Body of pancreas (tissue), 4 donors: Measurements from ENCODE around the gene GTPBP4. TPM values are rescaled to one million over a fixed set of nuclear protein-coding genes. Genes with fewer than 3 reads are reported as not detected.

Experiments
- ATAC-seq: fragments of 150-250 bp; one replicate; pipeline ENCODE4 v1.9.1; 2016
- DNase-seq, 4 donors: peaks; one replicate each; pipeline ENCODE4 v3.0.0-alpha.2; 2019
- H3K27ac ChIP-seq, 4 donors: fragments of 200-600 bp; sonication (generic); 1 replicate in 3 of 4; 2 replicates in 1 of 4; pipeline versions ENCODE4 v1.5.1 to v1.6.1; 2016 to 2019; ENCODE audit warnings: mild to moderate bottlenecking in 1 of 4, mixed read lengths in 1 of 4, moderate library complexity in 1 of 4
- H3K27me3 ChIP-seq, 2 donors: fragments of 200-600 bp; sonication (generic); one replicate each; pipeline ENCODE4 v1.6.0; 2016; ENCODE audit warnings: mild to moderate bottlenecking in 1 of 2
- H3K36me3 ChIP-seq, 2 donors: fragments of 200-600 bp; sonication (generic); replicated peaks in 1 of 2; 2 replicates each; pipeline ENCODE4 v1.5.1; 2016; ENCODE audit warnings: low read depth in 2 of 2; ENCODE audit not compliant: insufficient read depth in 1 of 2
- H3K4me1 ChIP-seq: fragments of 200-600 bp; sonication (generic); one replicate; pipeline ENCODE4 v1.6.0; 2016
- H3K4me3 ChIP-seq, 2 donors: fragments of 200-600 bp; sonication (generic); 1 replicate in 1 of 2; 2 replicates in 1 of 2; pipeline ENCODE4 v1.5.1; 2016 to 2019
- H3K9me3 ChIP-seq, 3 donors: fragments of 200-600 bp; sonication (generic); 1 replicate in 2 of 3; 2 replicates in 1 of 3; pipeline ENCODE4 v1.5.1; 2016
- POLR2A ChIP-seq, 3 donors: fragments of 450-650 bp; IDR thresholded peaks; one replicate each; pipeline ENCODE4 v1.6.1; 2016; ENCODE audit warnings: antibody characterized with exemption in 3 of 3, mild to moderate bottlenecking in 2 of 3
- WGBS, 2 donors: methylation state at CpG; one replicate each; pipeline ENCODE4 v1.1.5; 2017; 5-methylcytosine and 5-hydroxymethylcytosine counted together
- intact Hi-C: fragments of 100-400 bp; cut with DNase I; formaldehyde crosslinking; loops from one replicate; pipeline ENCODE4 v1.15.1; 2023
- total RNA-seq, 2 donors: library from RNA; depleted of rRNA; stranded (reverse); fragments of >200 nt; gene quantifications; one replicate each; pipeline ENCODE4 v1.1.0, GENCODE V29; 2016
- TF ChIP-seq, protein P1 (sequence below), 7 experiments: fragments of 450-650 bp in 4 of 7; fragments of 200-600 bp in 3 of 7; sonication (generic) in 3 of 7; IDR thresholded peaks; one replicate each; pipeline ENCODE4 v1.5.1; 2016 to 2019; ENCODE audit warnings: antibody characterized with exemption in 7 of 7

Gene GTPBP4
- total RNA-seq, 2 donors from 2014 or later: 8.3 to 20.4 TPM

DNA sequence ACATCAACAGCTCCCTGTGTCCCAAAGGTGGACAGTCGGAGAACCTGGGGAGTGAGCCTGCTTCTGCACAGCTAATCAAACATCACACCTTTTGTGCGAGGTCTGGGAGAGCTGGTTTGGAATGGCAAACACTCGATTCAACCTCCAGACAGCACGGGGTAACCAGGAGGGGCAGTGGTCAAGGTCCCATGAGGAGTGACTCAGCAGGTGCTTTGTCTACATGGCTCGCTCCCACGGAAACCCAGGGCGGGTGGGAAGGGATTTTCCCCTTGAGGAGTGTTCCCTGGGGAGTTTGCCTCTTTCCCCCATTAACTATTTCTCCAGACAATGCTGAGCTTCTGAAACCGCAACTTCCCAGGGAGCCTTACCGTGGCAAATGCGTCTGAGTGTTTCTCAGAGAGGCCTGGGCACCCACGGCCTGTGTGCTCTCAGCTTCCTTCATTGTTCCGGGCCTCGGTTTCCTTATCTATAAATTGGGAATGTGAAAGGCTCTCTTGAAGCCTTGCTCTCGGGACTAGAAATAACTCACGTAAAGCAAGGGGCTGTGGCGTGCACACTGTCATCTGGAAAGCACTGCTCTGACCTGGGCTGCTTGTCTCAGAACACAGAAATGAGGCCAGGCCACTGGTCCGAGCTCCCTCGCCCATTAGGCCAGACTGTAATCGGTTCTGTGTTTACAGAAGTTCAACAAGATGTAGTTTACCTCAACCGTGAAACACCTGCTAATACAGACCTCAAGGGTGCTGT lies 14.0 kb upstream of the GTPBP4 start:
- Histone ChIP-seq H3K9me3 (peaks cover 0 to 5% (median 0%) of the 10 kb centered on the region in 3 donors), H3K27me3 (no peaks in the 10 kb centered on the region), H3K27ac (no peak overlapping the region), H3K36me3 (no peaks in the 10 kb centered on the region), H3K4me1 (peaks cover 21% of the 10 kb centered on the region), H3K4me3 (no peak overlapping the region)
- intact Hi-C loops: no loop called here
- TF ChIP-seq, protein P1, sequence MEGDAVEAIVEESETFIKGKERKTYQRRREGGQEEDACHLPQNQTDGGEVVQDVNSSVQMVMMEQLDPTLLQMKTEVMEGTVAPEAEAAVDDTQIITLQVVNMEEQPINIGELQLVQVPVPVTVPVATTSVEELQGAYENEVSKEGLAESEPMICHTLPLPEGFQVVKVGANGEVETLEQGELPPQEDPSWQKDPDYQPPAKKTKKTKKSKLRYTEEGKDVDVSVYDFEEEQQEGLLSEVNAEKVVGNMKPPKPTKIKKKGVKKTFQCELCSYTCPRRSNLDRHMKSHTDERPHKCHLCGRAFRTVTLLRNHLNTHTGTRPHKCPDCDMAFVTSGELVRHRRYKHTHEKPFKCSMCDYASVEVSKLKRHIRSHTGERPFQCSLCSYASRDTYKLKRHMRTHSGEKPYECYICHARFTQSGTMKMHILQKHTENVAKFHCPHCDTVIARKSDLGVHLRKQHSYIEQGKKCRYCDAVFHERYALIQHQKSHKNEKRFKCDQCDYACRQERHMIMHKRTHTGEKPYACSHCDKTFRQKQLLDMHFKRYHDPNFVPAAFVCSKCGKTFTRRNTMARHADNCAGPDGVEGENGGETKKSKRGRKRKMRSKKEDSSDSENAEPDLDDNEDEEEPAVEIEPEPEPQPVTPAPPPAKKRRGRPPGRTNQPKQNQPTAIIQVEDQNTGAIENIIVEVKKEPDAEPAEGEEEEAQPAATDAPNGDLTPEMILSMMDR (IDR thresholded peaks at IDR 0.05): no peak
- no peak for TF ChIP-seq POLR2A (IDR thresholded peaks at IDR 0.05)
- ATAC-seq (no peak), DNase-seq (peak in 2 of 4 donors; percentile 33 to 69)
- WGBS, 2 donors: 53 to 61% methylated on average over 19 to 20 of the region's 20 CpGs

DNA sequence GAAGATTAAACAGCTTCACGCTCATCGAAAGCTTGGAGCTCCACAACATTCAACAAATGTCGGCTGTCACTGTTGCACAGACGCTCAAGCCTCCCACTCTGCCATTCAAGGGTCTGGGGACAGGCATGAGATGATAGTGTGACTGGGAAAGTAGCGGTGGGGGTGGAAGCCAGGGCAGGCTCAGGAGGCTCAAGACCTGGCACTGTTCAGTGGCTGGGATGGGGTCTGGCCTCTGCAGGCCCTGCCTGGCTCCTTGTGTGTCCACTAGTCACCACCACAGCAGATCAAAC lies 13.5 kb upstream of the GTPBP4 start:
- WGBS, 2 donors: 90 to 92% methylated on average over 5 of the region's 5 CpGs
- no peak overlapping the region for H3K4me3 ChIP-seq
- DNase-seq (no peak), ATAC-seq (no peak)
- TF ChIP-seq POLR2A (IDR thresholded peaks at IDR 0.05): no peak
- TF ChIP-seq, protein P1 (IDR thresholded peaks at IDR 0.05): no peak
- intact Hi-C loops: no loop called here
- H3K36me3 ChIP-seq: no peaks in the 10 kb centered on the region
- no peak overlapping the region for H3K27ac ChIP-seq
- peaks cover 19% of the 10 kb centered on the region for H3K4me1 ChIP-seq
- no peaks in the 10 kb centered on the region for H3K27me3 ChIP-seq
- peaks cover 0 to 8% (median 0%) of the 10 kb centered on the region in 3 donors for H3K9me3 ChIP-seq

DNA sequence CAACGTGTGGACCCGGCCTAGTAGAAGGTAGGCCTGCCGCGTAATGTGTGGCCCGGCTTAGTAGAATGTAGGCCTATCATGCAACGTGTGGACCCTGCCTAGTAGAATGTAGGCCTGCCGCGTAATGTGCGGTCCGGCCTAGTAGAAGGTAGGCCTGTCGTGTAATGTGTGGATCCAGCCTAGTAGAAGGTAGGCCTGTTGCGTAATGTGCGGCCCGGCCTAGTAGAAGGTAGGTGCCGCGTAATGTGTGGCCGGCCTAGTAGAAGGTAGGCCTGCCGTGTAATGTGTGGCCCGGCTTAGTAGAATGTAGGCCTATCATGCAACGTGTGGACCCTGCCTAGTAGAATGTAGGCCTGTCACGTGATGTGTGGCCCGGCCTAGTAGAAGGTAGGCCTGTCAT lies 11.9 kb upstream of the GTPBP4 start:
- Histone ChIP-seq H3K4me3 (no peak overlapping the region), H3K4me1 (peaks cover 3% of the 10 kb centered on the region), H3K27ac (no peak overlapping the region), H3K27me3 (no peaks in the 10 kb centered on the region), H3K9me3 (peaks cover 0 to 14% (median 0%) of the 10 kb centered on the region in 3 donors), H3K36me3 (no peaks in the 10 kb centered on the region)
- DNase-seq (no peak), ATAC-seq (no peak)
- 87 to 90% methylated on average over 22 of the region's 22 CpGs for WGBS, 2 donors
- no peak for TF ChIP-seq POLR2A (IDR thresholded peaks at IDR 0.05)
- TF ChIP-seq, protein P1 (IDR thresholded peaks at IDR 0.05): no peak
- intact Hi-C loops: no loop called here

DNA sequence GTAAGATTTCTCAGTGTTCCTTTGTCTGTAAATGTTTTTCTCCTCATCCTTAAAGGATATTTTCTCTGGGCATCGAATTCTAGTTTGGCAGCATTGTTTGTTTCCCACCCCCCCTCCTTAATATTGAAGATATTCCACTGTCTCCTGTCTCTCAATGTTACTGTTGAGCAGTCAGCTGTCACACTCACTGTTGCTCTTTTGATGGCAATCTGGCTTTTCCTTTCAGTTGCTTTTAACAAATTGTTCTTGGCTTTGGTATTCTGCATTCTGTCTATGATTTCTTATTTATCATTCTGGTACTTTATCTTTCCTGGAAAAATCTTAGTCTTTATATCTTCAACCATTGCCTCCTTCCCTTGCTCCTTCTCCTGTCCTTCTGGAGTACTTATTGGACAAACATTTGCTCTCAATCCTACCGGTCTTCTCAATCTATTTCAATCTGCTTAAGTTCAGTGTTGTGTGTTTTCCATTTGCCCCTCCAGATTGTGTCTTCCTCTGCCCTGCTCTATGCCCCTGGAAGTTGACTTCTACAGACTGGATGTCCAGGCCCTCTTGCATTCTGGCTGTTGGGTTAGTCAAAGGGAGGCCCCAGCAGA lies 9.3 kb upstream of the GTPBP4 start:
- DNase-seq (no peak), ATAC-seq (no peak)
- Histone ChIP-seq H3K4me3 (no peak overlapping the region), H3K27me3 (no peaks in the 10 kb centered on the region), H3K9me3 (peaks cover 0 to 14% (median 0%) of the 10 kb centered on the region in 3 donors), H3K27ac (no peak overlapping the region), H3K4me1 (no peaks in the 10 kb centered on the region), H3K36me3 (no peaks in the 10 kb centered on the region)
- WGBS, 2 donors: 84 to 88% methylated on average over 2 of the region's 2 CpGs
- TF ChIP-seq POLR2A (IDR thresholded peaks at IDR 0.05): no peak
- TF ChIP-seq, protein P1 (IDR thresholded peaks at IDR 0.05): no peak
- intact Hi-C loops: no loop called here
